ACC112 (cell line): ENCODE measurements around the gene MROH7.

ENCODE experiments used
- H2AFZ ChIP-seq: fragments of 200-600 bp; sonication (generic); one replicate; pipeline ENCODE4 v1.6.0; 2017; ENCODE audit warnings: antibody characterized with exemption, low read length; ENCODE audit not compliant: unreplicated experiment
- H3K27ac ChIP-seq: fragments of 200-600 bp; sonication (generic); 2 replicates; pipeline ENCODE4 v1.5.1; 2014; ENCODE audit warnings: low read depth, mild to moderate bottlenecking, antibody characterized with exemption, low read length, moderate library complexity
- H3K27me3 ChIP-seq: fragments of 200-600 bp; sonication (generic); 2 replicates; pipeline ENCODE4 v1.6.1; 2014; ENCODE audit warnings: mild to moderate bottlenecking, antibody characterized with exemption, low read length, moderate library complexity, mixed read lengths; ENCODE audit not compliant: insufficient read depth
- H3K36me3 ChIP-seq: fragments of 200-600 bp; sonication (generic); 2 replicates; pipeline ENCODE4 v1.6.1; 2016; ENCODE audit warnings: mild to moderate bottlenecking, antibody characterized with exemption, low read length, moderate library complexity, mixed read lengths; ENCODE audit not compliant: insufficient read depth
- H3K4me1 ChIP-seq: fragments of 200-600 bp; sonication (generic); one replicate; pipeline ENCODE4 v1.6.1; 2016; ENCODE audit warnings: low read length, mixed read lengths; ENCODE audit not compliant: insufficient read depth, unreplicated experiment, control insufficient read depth
- H3K4me3 ChIP-seq: fragments of 200-600 bp; sonication (generic); 2 replicates; pipeline ENCODE4 v1.5.1; 2014; ENCODE audit warnings: mild to moderate bottlenecking, low read depth, low read length
- H3K79me2 ChIP-seq: fragments of 200-600 bp; sonication (generic); one replicate; pipeline ENCODE4 v1.6.0; 2016; ENCODE audit warnings: low read length; ENCODE audit not compliant: control insufficient read depth, unreplicated experiment, insufficient read depth

MROH7 gene

DNA sequence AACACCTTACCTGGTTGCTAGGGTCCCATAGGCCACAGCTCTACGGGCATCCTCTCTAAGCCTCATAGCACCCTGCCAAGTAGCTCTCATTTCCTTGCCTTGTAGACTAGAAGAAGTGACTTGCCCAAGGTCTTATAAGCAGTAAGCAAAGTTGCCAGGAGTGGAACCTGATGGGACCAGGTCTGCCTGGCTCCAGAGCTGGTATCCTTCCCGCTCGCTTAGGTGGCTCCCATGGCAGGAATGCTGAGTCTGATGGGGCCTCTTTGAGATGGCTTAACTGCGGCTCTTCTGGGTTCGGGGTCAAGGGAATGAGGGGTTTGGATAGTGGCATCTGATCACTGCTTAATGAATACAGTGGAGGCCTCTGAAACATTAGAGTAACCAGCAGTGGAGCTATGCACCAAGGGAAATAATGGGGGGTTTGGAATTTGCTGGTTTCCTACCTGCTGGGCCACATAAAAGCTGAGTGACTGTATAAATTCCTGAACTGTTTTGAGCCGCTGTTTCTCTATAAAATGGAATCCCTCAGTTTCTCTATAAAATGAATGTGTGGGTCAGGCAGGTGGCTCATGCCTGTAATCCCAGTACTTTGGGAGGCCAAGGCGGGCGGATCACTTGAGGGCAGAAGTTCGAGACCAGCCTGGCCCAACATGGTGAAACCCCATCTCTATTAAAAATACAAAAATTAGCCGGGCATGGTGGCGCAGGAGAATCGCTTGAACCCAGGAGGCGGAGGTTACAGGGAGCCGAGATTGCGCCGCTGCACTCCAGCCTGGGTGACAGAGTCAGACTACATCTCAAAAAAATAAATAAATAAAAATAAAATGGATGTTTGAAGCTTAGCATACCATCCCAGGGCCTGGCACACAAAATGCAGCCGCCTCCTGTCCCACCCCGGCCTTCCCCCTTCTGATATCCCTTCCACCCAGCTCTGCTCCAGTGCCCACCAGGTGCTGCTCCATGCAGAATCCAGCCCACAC lies 30.7 kb upstream of the MROH7 start:
- H2AFZ ChIP-seq = no peak overlapping the region
- H3K36me3 ChIP-seq = no peaks in the 10 kb centered on the region
- H3K27ac ChIP-seq = no peak overlapping the region
- no peaks in the 10 kb centered on the region for H3K27me3 ChIP-seq
- H3K4me3 ChIP-seq = no peak overlapping the region
- peaks cover 6% of the 10 kb centered on the region for H3K4me1 ChIP-seq
- no peaks in the 10 kb centered on the region for H3K79me2 ChIP-seq

DNA sequence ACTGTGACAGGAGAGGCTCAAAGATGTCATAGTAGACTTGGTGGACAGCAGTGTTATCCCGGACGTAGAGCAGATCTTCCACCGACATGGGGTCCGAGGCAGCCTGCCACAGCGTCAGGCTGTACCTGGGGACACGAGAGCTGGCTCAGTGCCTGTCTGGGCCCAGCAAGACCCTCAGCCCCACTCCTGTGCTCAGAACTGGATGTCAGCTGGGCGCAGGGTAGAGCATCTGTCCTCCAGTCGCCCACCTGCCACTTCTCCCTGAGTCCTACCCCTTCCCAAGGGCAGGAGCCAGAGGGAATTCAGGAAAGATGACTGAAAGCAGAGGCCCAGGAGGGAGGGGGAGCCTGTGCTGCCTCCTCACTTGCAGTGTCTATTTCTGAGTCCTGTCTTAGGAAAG lies 30.0 kb upstream of the MROH7 start:
- H3K4me1 ChIP-seq = peaks cover 6% of the 10 kb centered on the region
- H3K36me3 ChIP-seq = no peaks in the 10 kb centered on the region
- H3K4me3 ChIP-seq = no peak overlapping the region
- H3K27ac ChIP-seq = no peak overlapping the region
- H2AFZ ChIP-seq = no peak overlapping the region
- H3K79me2 ChIP-seq = no peaks in the 10 kb centered on the region
- H3K27me3 ChIP-seq = no peaks in the 10 kb centered on the region

DNA sequence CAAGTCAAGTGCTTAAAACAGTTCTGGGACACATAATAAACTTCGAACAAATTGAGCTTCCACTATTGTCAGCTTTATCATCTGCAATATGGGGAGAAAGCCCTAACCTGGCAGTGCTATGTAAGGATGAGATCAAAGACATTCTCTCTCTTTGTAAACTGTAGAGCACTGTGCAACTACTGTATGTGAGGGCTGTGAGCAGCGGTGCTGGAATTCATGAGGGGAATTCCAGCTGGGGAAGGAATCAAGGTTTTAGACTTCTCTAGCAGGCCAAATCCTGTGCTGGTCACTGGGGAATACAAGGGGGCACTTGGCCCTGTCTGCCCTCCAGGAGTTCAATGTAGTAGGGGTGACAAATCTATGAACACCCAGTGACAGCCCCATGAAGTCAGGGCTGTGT lies 27.6 kb upstream of the MROH7 start:
- H3K4me1 ChIP-seq = peaks cover 6% of the 10 kb centered on the region
- no peaks in the 10 kb centered on the region for H3K79me2 ChIP-seq
- no peak overlapping the region for H3K27ac ChIP-seq
- no peak overlapping the region for H3K4me3 ChIP-seq
- H2AFZ ChIP-seq = no peak overlapping the region
- H3K27me3 ChIP-seq = no peaks in the 10 kb centered on the region
- no peaks in the 10 kb centered on the region for H3K36me3 ChIP-seq

DNA sequence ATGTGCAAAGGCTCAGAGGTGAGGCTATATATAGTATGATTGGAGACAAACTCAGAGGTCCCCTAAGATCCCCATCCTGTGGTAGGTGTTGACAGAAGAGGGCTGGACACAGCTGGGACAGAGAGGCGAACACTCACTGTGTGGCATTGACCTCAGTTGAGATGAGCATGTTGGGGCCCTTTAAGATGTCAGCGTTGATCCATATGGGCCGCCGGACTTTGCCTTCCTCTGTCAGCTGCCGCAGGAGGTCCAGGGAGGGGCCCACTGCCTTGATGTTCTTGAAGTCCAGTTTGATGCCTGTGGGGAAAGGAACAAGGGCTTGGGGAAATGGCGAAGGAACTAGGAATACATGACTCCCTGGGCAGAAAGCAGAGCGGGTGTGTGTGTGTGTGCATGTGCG lies 27.0 kb upstream of the MROH7 start:
- H3K36me3 ChIP-seq = no peaks in the 10 kb centered on the region
- peaks cover 5% of the 10 kb centered on the region; the same call in 1 of the 2 replicates for H3K27me3 ChIP-seq
- H3K27ac ChIP-seq = no peak overlapping the region
- H2AFZ ChIP-seq = no peak overlapping the region
- H3K4me3 ChIP-seq = no peak overlapping the region
- no peaks in the 10 kb centered on the region for H3K79me2 ChIP-seq
- H3K4me1 ChIP-seq = peaks cover 6% of the 10 kb centered on the region

DNA sequence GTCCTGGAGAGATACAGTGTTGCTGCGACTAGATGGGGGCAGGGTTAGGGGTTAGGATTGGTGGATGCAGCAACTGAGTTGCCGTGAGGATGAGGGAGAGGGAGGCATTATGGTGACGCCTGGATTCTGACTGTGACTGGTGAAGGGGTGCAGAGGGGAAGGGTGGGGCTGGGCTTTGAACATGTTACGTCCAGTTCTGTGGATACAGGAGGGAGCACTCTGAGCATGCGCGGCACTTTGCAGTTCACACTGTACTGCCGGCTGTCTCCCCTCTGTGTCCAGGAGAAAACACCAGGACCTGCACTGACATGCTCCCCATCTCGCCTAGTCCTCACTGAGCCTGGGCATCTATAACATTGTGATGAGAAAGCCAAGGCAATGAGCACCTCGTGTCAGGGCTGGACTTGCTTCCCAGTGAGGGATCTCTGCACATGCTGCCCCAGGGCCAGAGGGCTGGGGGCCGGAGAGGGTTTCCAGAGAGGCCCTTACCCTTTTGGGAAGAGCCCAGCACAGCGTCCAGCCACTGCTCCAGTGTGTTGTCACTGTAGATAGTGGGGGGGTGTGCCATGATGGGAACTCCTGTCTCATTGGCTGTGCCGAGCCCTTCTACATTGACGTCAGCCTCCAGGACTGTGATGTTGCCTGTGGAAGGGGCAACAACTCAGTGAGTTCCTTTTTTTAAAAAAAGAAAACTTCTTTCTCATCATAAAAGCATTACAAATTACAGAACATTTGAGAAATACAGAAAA lies 25.9 kb upstream of the MROH7 start:
- no peak overlapping the region for H3K27ac ChIP-seq
- H3K36me3 ChIP-seq = no peaks in the 10 kb centered on the region
- H2AFZ ChIP-seq = no peak overlapping the region
- peaks cover 7% of the 10 kb centered on the region; the same call in 1 of the 2 replicates for H3K27me3 ChIP-seq
- H3K4me1 ChIP-seq = peaks cover 6% of the 10 kb centered on the region
- no peaks in the 10 kb centered on the region for H3K79me2 ChIP-seq
- no peak overlapping the region for H3K4me3 ChIP-seq

DNA sequence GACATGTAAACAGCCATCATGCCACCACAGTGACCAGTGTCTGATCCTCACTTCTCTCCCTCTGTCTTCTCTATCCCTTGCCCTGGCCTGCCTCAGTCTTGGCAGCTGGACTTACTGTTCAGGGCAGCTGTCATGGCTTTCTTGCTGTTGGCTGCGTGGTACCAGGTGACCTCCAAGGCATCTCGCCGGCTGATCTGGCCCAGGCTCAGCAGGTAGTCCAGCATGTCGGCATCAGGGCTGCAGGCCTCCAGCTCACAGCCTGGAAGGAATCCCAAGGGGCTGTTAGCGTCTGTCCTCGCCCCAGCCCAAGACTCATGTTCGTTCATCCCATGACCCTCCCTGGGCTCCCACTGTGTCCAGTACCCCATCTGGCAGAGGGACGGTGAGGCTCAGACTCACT lies 21.8 kb upstream of the MROH7 start:
- no peaks in the 10 kb centered on the region for H3K36me3 ChIP-seq
- no peak overlapping the region for H2AFZ ChIP-seq
- H3K4me1 ChIP-seq = no peaks in the 10 kb centered on the region

DNA sequence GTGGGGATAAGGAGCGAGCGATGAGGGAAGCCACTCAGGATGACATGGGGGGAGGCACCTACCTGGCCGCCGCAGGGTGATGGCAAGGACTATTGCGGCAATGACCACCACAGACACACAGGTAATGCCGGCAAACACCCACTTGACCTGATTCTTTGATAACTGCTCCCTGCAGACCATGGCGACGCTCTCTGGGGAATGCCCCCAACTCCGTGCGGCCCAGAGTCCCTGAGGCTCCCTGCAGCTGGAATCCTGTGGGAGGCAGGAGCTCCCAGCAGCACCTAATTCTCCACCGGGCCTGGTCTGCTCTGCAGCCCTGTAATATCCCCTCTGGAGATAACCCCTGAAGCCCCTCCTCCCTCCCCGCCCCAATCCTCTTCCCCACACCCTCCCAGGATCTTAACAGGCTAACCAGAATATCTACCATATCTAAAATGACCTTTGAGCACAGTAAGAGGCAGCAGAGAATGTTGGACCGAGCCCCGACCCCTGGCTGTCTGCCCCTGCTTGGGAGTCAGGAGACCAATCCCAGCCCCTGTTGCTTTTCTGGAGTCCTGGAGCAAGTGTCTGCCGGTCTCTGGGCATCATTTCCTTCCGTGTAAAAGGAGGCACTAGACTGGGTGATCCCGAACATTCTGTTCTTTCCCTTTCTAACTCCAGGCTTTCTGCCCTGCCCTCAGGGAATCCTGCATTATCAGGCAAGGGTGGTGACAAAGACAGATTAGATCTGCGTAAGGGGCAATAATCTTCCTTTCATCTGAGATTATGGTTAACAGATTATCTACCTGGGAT lies 18.2 kb upstream of the MROH7 start, which contains the start of gene FAM151A:
TSS of gene FAM151A (minus strand) at position 310 of the 792 bp plus-strand sequence. CDS start at position 180, 130 bp downstream.
- H3K4me3 ChIP-seq = no peak within 1 kb of the TSS
- H3K4me1 ChIP-seq = no peaks in the 10 kb centered on the region
- H2AFZ ChIP-seq = no peak within 1 kb of the TSS
- H3K27ac ChIP-seq = no peak within 1 kb of the TSS
- peaks cover 7% of the 10 kb centered on the region; the same call in 1 of the 2 replicates for H3K27me3 ChIP-seq
- no peaks in the 10 kb centered on the region for H3K36me3 ChIP-seq
- H3K79me2 ChIP-seq = no peaks in the 10 kb centered on the region

More for the DNA sequence above, 21.8 kb upstream of the MROH7 start:
- H3K4me3 ChIP-seq = no peak overlapping the region
- H3K79me2 ChIP-seq = no peaks in the 10 kb centered on the region
- H3K27ac ChIP-seq = no peak overlapping the region
- H3K27me3 ChIP-seq = peaks cover 7% of the 10 kb centered on the region; the same call in 1 of the 2 replicates

DNA sequence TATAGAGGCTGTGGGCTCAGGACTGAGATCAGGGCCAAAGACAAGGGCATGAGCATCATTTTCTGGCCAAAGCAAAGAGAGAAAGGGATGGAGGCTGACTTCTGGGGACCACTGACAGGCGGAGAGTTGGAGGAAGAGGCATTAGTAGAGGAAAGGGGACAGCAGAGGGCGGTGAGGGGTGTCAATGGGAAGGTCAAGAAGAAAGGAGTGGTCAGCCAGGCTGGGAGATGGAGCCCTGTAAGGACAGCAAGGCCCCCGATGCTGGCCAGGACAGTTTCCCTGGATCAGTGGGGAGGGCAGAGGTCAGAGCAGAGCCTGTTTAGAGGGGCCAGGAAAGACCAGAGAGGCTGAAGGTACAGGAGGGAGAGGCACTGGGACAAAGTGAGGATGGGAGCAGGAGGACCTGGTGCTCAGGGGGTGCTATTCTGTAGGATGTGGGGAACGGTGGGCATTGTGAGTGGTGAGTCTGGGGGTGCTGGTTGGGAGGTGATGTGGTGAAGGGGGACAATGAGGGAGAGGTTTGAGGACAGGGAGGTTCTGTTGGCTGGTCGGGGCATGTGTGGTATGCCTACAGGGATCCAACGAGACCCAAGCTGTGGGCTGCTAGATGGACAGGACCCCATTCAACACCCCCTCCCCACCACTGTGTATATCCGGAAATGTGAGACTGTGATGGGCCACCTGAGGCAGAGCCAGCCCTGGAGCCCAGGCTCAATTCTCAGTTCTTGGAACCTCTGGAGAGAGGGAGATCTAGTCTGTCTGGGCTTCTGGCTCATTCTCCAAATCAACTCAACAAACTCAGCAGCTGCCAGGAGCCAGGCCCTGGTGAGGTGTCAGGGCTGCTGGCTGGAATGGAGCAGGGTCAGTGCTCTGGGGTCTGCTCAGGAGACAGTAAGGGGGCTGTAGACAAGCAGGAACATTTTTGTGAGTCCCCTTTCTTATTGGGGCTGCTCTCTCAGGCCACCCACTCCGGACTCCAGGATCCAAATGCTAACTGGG lies 16.8 kb upstream of the MROH7 start:
- Histone ChIP-seq H2AFZ (no peak overlapping the region), H3K4me1 (no peaks in the 10 kb centered on the region), H3K36me3 (no peaks in the 10 kb centered on the region), H3K27ac (no peak overlapping the region), H3K4me3 (no peak overlapping the region), H3K27me3 (0 out of 2 replicates have a peak, but pooled peaks cover under 1% of the 10 kb centered on the region), H3K79me2 (no peaks in the 10 kb centered on the region)

DNA sequence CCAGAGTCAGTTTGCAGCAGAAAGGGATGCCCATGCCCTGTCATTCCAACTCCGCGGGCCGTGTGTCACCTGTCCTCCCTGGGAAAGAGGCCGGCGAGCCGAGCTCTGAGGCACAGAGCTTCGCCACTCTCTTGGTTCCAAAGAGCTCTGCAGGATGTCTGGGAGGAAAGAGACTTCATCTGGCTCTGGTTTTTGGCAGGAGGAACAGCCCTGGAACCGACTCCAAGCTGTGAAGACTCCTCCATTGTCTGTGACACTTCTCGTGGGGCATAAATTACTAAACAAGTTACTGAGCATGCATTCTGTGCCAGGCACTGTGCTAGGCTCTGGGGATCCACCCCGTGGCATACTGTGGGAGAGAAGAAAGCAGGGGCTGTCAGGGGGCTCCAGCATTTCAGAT lies 14.4 kb upstream of the MROH7 start:
- Histone ChIP-seq H3K27ac (no peak overlapping the region), H3K27me3 (peaks cover 9% of the 10 kb centered on the region), H3K4me3 (no peak overlapping the region), H3K4me1 (no peaks in the 10 kb centered on the region), H2AFZ (no peak overlapping the region), H3K36me3 (no peaks in the 10 kb centered on the region), H3K79me2 (no peaks in the 10 kb centered on the region)
